Activated naive CD8-positive, alpha-beta T cell treated with anti-CD3 and anti-CD28 coated beads for 36 hours (primary cell): ENCODE results near the gene ZFP91. TPM values are rescaled to one million over a fixed set of nuclear protein-coding genes. Genes with fewer than 3 reads are reported as not detected.
"Not testable (repeated sequence)": the region's sequence is repeated elsewhere in the genome, so short reads cannot be mapped to it uniquely, and the experiment has no call there.

ENCODE experiments used
- DNase-seq: peaks from one replicate; pipeline ENCODE4 v3.0.0; 2021
- H3K27ac Mint-ChIP-seq: one replicate; pipeline ENCODE4 v1.8.0; 2022; ENCODE audit warnings: mild to moderate bottlenecking, moderate library complexity, mixed read lengths
- H3K27me3 Mint-ChIP-seq: one replicate; pipeline ENCODE4 v1.8.0; 2022; ENCODE audit warnings: mild to moderate bottlenecking, mixed read lengths
- H3K36me3 Mint-ChIP-seq: one replicate; pipeline ENCODE4 v1.8.0; 2021; ENCODE audit warnings: mild to moderate bottlenecking, mixed read lengths
- H3K4me1 Mint-ChIP-seq: one replicate; pipeline ENCODE4 v1.8.0; 2021; ENCODE audit warnings: mixed read lengths
- H3K4me3 Mint-ChIP-seq: one replicate; pipeline ENCODE4 v1.8.0; 2022; ENCODE audit warnings: mild to moderate bottlenecking, moderate library complexity, mixed read lengths
- H3K9me3 Mint-ChIP-seq: one replicate; pipeline ENCODE4 v1.8.0; 2022; ENCODE audit warnings: mixed read lengths
- total RNA-seq, 2 experiments: library from RNA; stranded (reverse); gene quantifications; one replicate each; pipeline ENCODE4 v1.2.3, GENCODE V29; 2021

Gene ZFP91, protein sequence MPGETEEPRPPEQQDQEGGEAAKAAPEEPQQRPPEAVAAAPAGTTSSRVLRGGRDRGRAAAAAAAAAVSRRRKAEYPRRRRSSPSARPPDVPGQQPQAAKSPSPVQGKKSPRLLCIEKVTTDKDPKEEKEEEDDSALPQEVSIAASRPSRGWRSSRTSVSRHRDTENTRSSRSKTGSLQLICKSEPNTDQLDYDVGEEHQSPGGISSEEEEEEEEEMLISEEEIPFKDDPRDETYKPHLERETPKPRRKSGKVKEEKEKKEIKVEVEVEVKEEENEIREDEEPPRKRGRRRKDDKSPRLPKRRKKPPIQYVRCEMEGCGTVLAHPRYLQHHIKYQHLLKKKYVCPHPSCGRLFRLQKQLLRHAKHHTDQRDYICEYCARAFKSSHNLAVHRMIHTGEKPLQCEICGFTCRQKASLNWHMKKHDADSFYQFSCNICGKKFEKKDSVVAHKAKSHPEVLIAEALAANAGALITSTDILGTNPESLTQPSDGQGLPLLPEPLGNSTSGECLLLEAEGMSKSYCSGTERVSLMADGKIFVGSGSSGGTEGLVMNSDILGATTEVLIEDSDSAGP
- 10 to 100 TPM; 52.8 to 54.9 TPM for total RNA-seq

- DNase-seq, result peak; percentile 91
- no peaks in the 10 kb centered on the region for H3K9me3 Mint-ChIP-seq
- peaks cover 6% of the 10 kb centered on the region for H3K27me3 Mint-ChIP-seq
- peak within 1 kb of the TSS; percentile 90 for H3K4me3 Mint-ChIP-seq
- H3K4me1 Mint-ChIP-seq, result peaks cover 44% of the 10 kb centered on the region
- H3K27ac Mint-ChIP-seq, result peak within 1 kb of the TSS; percentile 100
- H3K36me3 Mint-ChIP-seq, result peaks cover 39% of the 10 kb centered on the region
Observed at GRCh38 chr11:58578635-58579191, at the start of gene ZFP91. Gene ZFP91 (plus strand): TSS chr11:58579063. CDS start chr11:58579282, 219 bp downstream.

DNA sequence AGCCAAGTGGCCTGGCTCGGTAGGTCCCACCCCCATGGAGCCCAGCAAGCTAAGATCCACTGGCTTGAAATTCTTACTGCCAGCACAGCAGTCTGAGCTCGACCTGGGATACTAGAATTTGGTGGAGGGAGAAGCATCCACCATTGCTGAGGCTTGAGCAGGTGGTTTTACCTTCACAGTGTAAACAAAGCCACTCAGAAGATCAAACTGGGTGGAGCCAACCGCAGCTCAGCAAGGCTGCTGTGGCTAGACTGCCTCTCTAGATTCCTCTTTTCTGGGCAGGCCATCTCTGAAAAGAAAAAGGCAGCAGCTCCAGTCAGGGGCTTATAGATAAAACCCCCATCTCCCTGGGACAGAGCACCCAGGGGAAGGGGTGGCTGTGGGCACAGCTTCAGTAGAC lies 48.6 kb upstream of the ZFP91 start:
- H3K9me3 Mint-ChIP-seq, result peaks cover 21% of the 10 kb centered on the region
- no peak overlapping the region for H3K4me3 Mint-ChIP-seq
- peaks cover 44% of the 10 kb centered on the region for H3K4me1 Mint-ChIP-seq
- DNase-seq, result no peak
- H3K36me3 Mint-ChIP-seq, result peaks cover 81% of the 10 kb centered on the region
- H3K27me3 Mint-ChIP-seq, result no peaks in the 10 kb centered on the region
- peak overlapping the region; percentile 34 for H3K27ac Mint-ChIP-seq

GRCh38 chr11:58531865-58532341 lies 47.0 kb upstream of the ZFP91 start:
- H3K4me1 Mint-ChIP-seq, result peaks cover 40% of the 10 kb centered on the region
- peaks cover 88% of the 10 kb centered on the region for H3K36me3 Mint-ChIP-seq
- no peaks in the 10 kb centered on the region for H3K27me3 Mint-ChIP-seq
- H3K9me3 Mint-ChIP-seq, result peaks cover 28% of the 10 kb centered on the region
- no peak overlapping the region for H3K4me3 Mint-ChIP-seq
- no peak overlapping the region for H3K27ac Mint-ChIP-seq
- no peak for DNase-seq

DNA sequence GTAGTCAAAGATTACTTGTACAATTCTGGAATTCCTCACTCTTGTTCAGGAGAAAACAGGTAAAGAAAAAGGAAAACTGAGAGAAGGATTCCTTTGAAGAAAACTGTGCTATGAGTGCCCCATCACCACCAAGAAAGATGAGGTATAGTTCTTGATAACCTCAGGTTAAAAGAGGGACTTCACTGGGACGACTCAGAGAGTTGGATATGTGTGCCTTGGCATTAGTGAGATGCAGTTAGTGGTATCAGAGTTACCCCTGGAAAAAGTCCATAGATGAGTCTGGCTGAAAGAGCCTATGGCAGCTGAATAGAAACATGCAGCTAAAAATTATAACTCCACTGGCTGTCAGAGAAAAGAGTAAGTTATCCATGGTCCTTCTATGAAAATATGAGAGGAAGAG lies 32.0 kb upstream of the ZFP91 start:
- no peak overlapping the region for H3K4me3 Mint-ChIP-seq

DNA sequence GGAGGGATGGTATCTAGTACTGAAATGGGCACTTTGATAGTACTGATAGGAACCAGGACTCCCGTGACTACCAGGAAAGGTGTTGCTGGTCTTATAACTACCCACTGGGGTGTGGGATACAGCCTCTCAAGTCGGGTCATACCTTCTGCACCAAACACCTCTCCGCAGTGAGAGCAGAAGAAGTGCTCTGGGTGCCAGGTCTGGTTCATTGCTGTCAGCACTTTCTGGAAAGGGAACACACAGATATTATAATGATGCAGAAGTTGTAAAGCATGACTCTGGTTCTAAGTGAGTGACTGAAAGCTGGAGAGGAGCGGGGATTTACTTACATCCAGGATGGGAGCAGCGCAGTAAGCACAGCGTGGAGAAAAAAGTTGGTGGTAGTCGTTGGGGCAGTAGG lies 29.2 kb upstream of the ZFP91 start:
- H3K36me3 Mint-ChIP-seq, result peaks cover 79% of the 10 kb centered on the region
- H3K4me1 Mint-ChIP-seq, result peaks cover 14% of the 10 kb centered on the region
- no peak overlapping the region for H3K27ac Mint-ChIP-seq
- no peaks in the 10 kb centered on the region for H3K27me3 Mint-ChIP-seq
- H3K4me3 Mint-ChIP-seq, result no peak overlapping the region
- H3K9me3 Mint-ChIP-seq, result no peaks in the 10 kb centered on the region
- no peak for DNase-seq

More for the DNA sequence above, 32.0 kb upstream of the ZFP91 start:
- DNase-seq, result no peak
- Mint-ChIP-seq H3K36me3 (peaks cover 84% of the 10 kb centered on the region), H3K4me1 (peaks cover 27% of the 10 kb centered on the region), H3K27ac (no peak overlapping the region), H3K9me3 (peaks cover 1% of the 10 kb centered on the region), H3K27me3 (no peaks in the 10 kb centered on the region)

- peak overlapping the region; percentile 27 for H3K27ac Mint-ChIP-seq
- H3K36me3 Mint-ChIP-seq, result peaks cover 47% of the 10 kb centered on the region
- peaks cover 63% of the 10 kb centered on the region for H3K4me1 Mint-ChIP-seq
- DNase-seq, result no peak
- no peak overlapping the region for H3K4me3 Mint-ChIP-seq
- H3K27me3 Mint-ChIP-seq, result no peaks in the 10 kb centered on the region
- no peaks in the 10 kb centered on the region for H3K9me3 Mint-ChIP-seq
Observed at GRCh38 chr11:58560842-58561241, 18.0 kb upstream of the ZFP91 start.

DNA sequence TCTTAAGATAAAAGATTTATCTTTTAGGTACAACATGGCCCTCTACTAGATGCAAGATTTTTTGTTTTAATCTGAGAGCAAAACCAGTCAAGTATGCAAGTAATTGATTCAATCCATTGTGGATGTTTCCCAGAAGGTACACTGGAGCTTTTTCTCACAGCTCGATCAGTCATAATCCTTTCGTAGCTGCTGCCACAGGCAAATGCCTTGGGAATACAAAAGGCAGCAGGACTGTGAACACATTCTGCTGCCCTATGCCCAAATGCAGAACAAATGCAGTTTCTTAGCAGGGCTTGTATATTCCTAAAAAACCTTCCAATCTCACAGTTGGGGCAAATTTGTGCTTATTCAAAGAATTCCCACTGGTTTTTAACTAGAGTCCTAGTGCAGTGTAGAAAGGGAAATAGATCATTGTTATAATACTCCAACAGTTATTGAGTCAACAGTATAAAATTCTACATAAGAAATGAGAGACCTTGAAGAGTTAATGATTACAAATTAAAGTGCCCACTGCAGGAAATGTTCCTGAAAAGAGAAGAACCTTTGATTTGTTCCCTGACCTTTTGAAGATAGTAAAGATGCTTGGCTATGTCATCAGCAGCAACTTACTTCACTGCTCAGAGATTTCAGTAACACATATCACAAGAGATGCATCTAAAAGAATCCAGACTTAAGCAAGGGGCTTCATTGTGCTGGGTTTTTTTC lies 17.3 kb upstream of the ZFP91 start:
- no peak for DNase-seq
- H3K4me1 Mint-ChIP-seq, result peaks cover 63% of the 10 kb centered on the region
- H3K27ac Mint-ChIP-seq, result no peak overlapping the region
- no peaks in the 10 kb centered on the region for H3K27me3 Mint-ChIP-seq
- peaks cover 48% of the 10 kb centered on the region for H3K36me3 Mint-ChIP-seq
- H3K9me3 Mint-ChIP-seq, result no peaks in the 10 kb centered on the region
- H3K4me3 Mint-ChIP-seq, result no peak overlapping the region

DNA sequence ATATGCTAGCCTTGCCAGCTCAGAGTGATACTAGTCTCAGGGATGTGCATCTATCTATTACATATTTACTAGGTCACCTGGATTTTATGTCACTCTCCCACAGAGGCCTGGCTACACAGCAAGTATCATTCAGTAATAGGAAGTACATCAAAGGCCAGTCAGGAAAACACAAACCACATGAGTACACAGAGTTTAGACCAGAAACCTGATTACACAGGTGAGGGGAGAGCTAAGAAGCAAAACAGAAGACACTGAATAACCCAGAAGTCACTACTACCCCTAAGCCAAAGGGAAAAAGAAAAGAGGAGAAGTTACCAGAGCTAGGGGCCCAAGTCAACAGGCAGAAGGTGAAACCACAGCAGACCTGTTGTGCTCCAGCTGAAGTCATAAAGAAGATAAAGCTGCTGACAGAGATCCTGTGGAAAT lies 16.5 kb upstream of the ZFP91 start:
- no peaks in the 10 kb centered on the region for H3K27me3 Mint-ChIP-seq
- H3K4me3 Mint-ChIP-seq, result peak overlapping the region; percentile 3
- H3K9me3 Mint-ChIP-seq, result no peaks in the 10 kb centered on the region
- H3K36me3 Mint-ChIP-seq, result peaks cover 44% of the 10 kb centered on the region
- no peak for DNase-seq
- peaks cover 58% of the 10 kb centered on the region for H3K4me1 Mint-ChIP-seq
- H3K27ac Mint-ChIP-seq, result peak overlapping the region; percentile 78

DNA sequence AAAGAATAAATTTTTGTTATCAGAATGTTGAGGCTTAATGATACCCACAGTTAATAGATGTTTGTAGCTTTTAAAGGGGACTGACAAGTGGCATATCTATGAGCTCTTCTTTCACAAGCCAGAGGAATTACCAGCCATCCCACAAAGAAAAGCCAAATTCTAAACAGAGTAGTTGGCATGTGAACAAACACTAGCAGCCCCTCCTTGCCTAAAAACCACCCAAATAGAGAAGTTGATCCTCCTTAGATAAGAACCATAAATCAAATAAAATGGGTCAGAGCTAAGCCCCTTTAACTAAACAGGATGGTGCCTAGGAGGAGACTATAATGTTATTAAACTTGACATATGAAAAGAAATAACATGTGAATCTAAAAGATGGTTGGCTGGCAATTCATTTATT lies 14.6 kb upstream of the ZFP91 start:
- H3K27me3 Mint-ChIP-seq, result no peaks in the 10 kb centered on the region

DNA sequence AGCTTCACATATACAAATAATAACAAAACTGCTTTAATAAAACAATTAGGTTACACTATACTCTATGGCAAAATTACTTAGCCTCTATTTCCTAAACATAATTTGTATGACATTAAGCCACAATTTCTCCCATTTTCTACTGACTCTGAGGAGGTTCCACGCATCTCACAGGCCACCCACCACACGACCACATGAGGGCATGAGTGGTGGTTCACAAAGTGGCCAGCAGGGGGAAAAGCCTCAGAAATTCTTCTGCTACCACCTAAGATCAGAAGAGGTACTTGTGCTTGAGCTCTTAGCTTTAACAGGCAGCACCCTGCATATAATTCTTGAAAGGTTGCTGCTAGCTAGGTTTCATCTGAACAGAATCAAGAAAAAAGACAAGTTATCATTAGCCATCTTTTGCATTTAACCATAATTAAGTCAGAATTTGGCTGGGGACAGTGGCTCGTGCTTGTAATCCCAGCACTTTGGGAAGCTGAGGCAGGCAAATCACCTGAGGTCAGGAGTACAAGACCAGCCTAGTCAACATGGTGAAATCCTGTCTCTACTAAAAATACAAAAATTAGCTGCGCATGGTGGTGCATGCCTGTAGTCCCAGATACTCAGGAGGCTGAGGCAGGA lies 10.9 kb upstream of the ZFP91 start:
- Mint-ChIP-seq H3K27me3 (no peaks in the 10 kb centered on the region), H3K36me3 (peaks cover 58% of the 10 kb centered on the region), H3K4me1 (peaks cover 62% of the 10 kb centered on the region)

More for the DNA sequence above, 14.6 kb upstream of the ZFP91 start:
- DNase-seq, result no peak
- Mint-ChIP-seq H3K9me3 (no peaks in the 10 kb centered on the region), H3K36me3 (peaks cover 52% of the 10 kb centered on the region), H3K4me1 (peaks cover 66% of the 10 kb centered on the region), H3K4me3 (no peak overlapping the region), H3K27ac (peak overlapping the region; percentile 26)

DNA sequence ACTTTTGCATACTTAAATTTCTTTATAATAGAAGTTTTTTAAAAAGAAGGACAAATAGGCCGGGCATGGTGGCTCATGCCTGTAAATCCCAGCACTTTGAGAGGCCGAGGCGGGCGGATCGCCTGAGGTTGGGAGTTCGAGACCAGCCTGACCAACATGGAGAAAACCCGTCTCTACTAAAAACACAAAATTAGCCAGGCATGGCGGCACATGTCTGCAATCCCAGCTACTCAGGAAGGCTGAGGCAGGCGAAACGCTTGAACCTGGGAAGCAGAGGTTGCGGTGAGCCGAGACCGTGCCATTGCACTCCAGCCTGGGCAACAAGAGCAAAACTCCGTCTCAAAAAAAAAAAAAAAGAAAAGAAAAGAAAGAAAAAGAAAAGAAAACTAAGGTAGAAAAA lies 6.0 kb upstream of the ZFP91 start:
- H3K27me3 Mint-ChIP-seq, DNase-seq, H3K9me3 Mint-ChIP-seq: not testable (repeated sequence)
- Mint-ChIP-seq H3K4me1 (peaks cover 62% of the 10 kb centered on the region), H3K27ac (peak overlapping the region; percentile 100), H3K4me3 (peak overlapping the region; percentile 90), H3K36me3 (peaks cover 55% of the 10 kb centered on the region)

More for the DNA sequence above, 10.9 kb upstream of the ZFP91 start:
- Mint-ChIP-seq H3K27ac (peak overlapping the region; percentile 79), H3K9me3 (no peaks in the 10 kb centered on the region), H3K4me3 (peak overlapping the region; percentile 53)
- DNase-seq, result peak; percentile 70

GRCh38 chr11:58573451-58574104 lies 5.3 kb upstream of the ZFP91 start:
- peaks cover 55% of the 10 kb centered on the region for H3K4me1 Mint-ChIP-seq
- H3K27me3 Mint-ChIP-seq, result peaks cover 6% of the 10 kb centered on the region
- peak; percentile 63 for DNase-seq
- peak overlapping the region; percentile 90 for H3K4me3 Mint-ChIP-seq
- H3K36me3 Mint-ChIP-seq, result peaks cover 52% of the 10 kb centered on the region
- H3K9me3 Mint-ChIP-seq, result no peaks in the 10 kb centered on the region
- peak overlapping the region; percentile 100 for H3K27ac Mint-ChIP-seq

DNA sequence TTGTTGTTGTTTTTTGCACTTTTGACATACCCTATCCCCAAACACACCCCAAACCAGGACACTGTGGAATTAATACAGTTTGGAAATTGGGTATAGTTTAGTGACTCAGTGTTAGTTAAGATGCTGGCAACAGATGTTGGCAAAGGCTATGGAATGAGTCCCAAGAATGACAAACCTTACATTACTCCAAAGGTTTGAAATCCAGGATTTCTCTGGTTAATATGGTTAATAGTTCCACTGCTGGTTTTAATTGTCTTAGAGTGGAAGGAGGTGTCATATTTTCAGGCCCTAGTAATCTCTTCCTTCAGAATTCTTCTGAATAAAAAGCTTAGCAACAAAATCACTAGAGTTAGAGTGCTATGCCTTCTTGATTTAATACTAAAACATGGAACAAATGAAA lies 4.0 kb upstream of the ZFP91 start:
- Mint-ChIP-seq H3K27me3 (peaks cover 6% of the 10 kb centered on the region), H3K4me1 (peaks cover 46% of the 10 kb centered on the region), H3K36me3 (peaks cover 44% of the 10 kb centered on the region), H3K27ac (peak overlapping the region; percentile 100), H3K9me3 (no peaks in the 10 kb centered on the region), H3K4me3 (peak overlapping the region; percentile 90)
- DNase-seq, result no peak

DNA sequence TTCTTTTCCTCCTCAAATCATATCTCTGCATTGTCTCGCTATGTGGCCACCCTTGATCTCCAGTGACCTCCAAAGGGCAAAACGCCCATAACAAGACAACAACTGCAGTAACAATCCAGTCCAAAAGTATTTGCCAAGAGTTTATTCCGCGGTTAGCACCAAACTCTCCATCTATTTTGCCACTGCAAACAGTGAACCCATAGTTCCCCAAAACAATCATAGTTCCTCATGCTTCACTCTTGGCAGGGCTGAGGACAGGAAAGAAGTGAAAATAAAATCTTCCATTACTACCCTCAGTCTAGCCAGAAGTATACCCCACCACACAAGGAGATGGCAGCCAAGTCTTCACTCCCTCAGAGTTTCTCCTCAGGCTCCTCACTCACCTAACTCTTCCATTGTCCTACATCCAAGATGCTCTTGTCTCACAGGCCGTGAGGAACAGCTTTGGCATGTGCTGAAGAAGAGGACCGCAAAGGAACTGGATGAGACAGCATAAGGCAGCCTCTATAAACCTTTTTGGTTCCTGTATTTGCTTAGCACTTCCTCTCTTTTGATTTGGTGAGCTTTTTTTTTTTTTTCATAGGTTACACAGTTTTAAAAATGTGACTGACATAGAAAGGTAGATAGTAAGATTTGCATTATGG lies 3.4 kb upstream of the ZFP91 start, which contains the start of gene LPXN:
TSS of gene LPXN (minus strand) at position 480 of the 644 bp plus-strand sequence. CDS start at position 396, 84 bp downstream.
- no peaks in the 10 kb centered on the region for H3K9me3 Mint-ChIP-seq
- peak within 1 kb of the TSS; percentile 100 for H3K27ac Mint-ChIP-seq
- DNase-seq, result peak; percentile 41
- H3K36me3 Mint-ChIP-seq, result peaks cover 44% of the 10 kb centered on the region
- peaks cover 6% of the 10 kb centered on the region for H3K27me3 Mint-ChIP-seq
- H3K4me3 Mint-ChIP-seq, result peak within 1 kb of the TSS; percentile 90
- H3K4me1 Mint-ChIP-seq, result peaks cover 41% of the 10 kb centered on the region
